GM23338 (cell line): ENCODE data around the gene MEGF9. TPM values are rescaled to one million over a fixed set of nuclear protein-coding genes. Genes with fewer than 3 reads are reported as not detected.
"Not testable (repeated sequence)": the region's sequence is repeated elsewhere in the genome, so short reads cannot be mapped to it uniquely, and the experiment has no call there.

Source experiments
- ATAC-seq: fragments of 200-7000 bp; cut with Tn5 transposase; 3 replicates; pipeline ENCODE4 v1.9.1; 2020
- DNase-seq: peaks from one replicate; pipeline ENCODE4 v3.0.0-alpha.2; 2015; ENCODE audit warnings: low spot score
- H2AFZ ChIP-seq: fragments of 200-600 bp; sonication (generic); 2 replicates; pipeline ENCODE4 v1.8.0; 2016; ENCODE audit warnings: antibody characterized with exemption, mild to moderate bottlenecking, moderate library complexity
- H3F3A ChIP-seq: fragments of 200-600 bp; sonication (generic); replicated peaks from 2 replicates; pipeline ENCODE4 v1.8.0; 2017; ENCODE audit warnings: antibody characterized with exemption, mixed run types, low read depth
- H3K27ac ChIP-seq: fragments of 200-600 bp; sonication (generic); 2 replicates; pipeline ENCODE4 v1.6.1; 2016; ENCODE audit warnings: low read depth
- H3K27me3 ChIP-seq: fragments of 200-600 bp; sonication (generic); 2 replicates; pipeline ENCODE4 v1.8.0; 2016; ENCODE audit warnings: mild to moderate bottlenecking, mixed run types, moderate library complexity; ENCODE audit not compliant: insufficient read depth
- H3K36me3 ChIP-seq: fragments of 200-600 bp; sonication (generic); 2 replicates; pipeline ENCODE4 v1.8.0; 2016; ENCODE audit warnings: mild to moderate bottlenecking; ENCODE audit not compliant: insufficient read depth
- H3K4me1 ChIP-seq: fragments of 200-600 bp; sonication (generic); 2 replicates; pipeline ENCODE4 v1.8.0; 2016; ENCODE audit warnings: mild to moderate bottlenecking, moderate library complexity; ENCODE audit not compliant: insufficient read depth
- H3K4me2 ChIP-seq: fragments of 200-600 bp; sonication (generic); 2 replicates; pipeline ENCODE4 v1.7.1; 2017; ENCODE audit warnings: mixed run types
- H3K4me3 ChIP-seq: fragments of 200-600 bp; sonication (generic); 2 replicates; pipeline ENCODE4 v1.6.1; 2016; ENCODE audit warnings: mixed run types
- H3K79me2 ChIP-seq: fragments of 200-600 bp; sonication (generic); replicated peaks from 2 replicates; pipeline ENCODE4 v1.8.0; 2017; ENCODE audit warnings: mild to moderate bottlenecking; ENCODE audit not compliant: insufficient read depth
- H3K9me2 ChIP-seq: fragments of 200-600 bp; sonication (generic); 2 replicates; pipeline ENCODE4 v1.8.0; 2017; ENCODE audit not compliant: insufficient read depth
- H4K20me1 ChIP-seq: fragments of 200-600 bp; sonication (generic); replicated peaks from 2 replicates; pipeline ENCODE4 v1.8.0; 2017; ENCODE audit warnings: mild to moderate bottlenecking; ENCODE audit not compliant: insufficient read depth
- H3K27ac Mint-ChIP-seq: 2 replicates; pipeline ENCODE4 v1.8.0; 2020; ENCODE audit warnings: inconsistent platforms, mild to moderate bottlenecking, moderate library complexity, mixed read lengths
- H3K27me3 Mint-ChIP-seq: 3 replicates; pipeline ENCODE4 v1.8.0; 2022; ENCODE audit warnings: low read depth, mild to moderate bottlenecking, moderate library complexity, mixed read lengths, inconsistent platforms; ENCODE audit not compliant: insufficient read depth, poor library complexity
- H3K36me3 Mint-ChIP-seq: 3 replicates; pipeline ENCODE4 v1.8.0; 2021; ENCODE audit warnings: low read depth, mild to moderate bottlenecking, inconsistent platforms, moderate library complexity, mixed read lengths
- H3K4me1 Mint-ChIP-seq: 3 replicates; pipeline ENCODE4 v1.8.0; 2020; ENCODE audit warnings: mild to moderate bottlenecking, inconsistent platforms, mixed read lengths
- H3K4me3 Mint-ChIP-seq: 3 replicates; pipeline ENCODE4 v1.8.0; 2021; ENCODE audit warnings: moderate library complexity, mild to moderate bottlenecking, inconsistent platforms, mixed read lengths
- H3K9me3 Mint-ChIP-seq: 3 replicates; pipeline ENCODE4 v1.8.0; 2020; ENCODE audit warnings: moderate library complexity, mild to moderate bottlenecking, inconsistent platforms, mixed read lengths
- JUNB ChIP-seq: IDR thresholded peaks from one replicate; pipeline ENCODE4 v1.6.1; 2016; ENCODE audit warnings: antibody characterized with exemption; ENCODE audit not compliant: unreplicated experiment
- STAT1 ChIP-seq: IDR thresholded peaks from one replicate; pipeline ENCODE4 v1.6.1; 2016; ENCODE audit warnings: antibody characterized with exemption; ENCODE audit not compliant: unreplicated experiment
- ZNF462 ChIP-seq: fragments of 250-450 bp; sonication (Bioruptor Pico); IDR thresholded peaks from 2 replicates; pipeline ENCODE4 v1.5.0; 2020; ENCODE audit warnings: mild to moderate bottlenecking, moderate library complexity
- polyA plus RNA-seq: library from polyadenylated mRNA; unstranded; fragments of >200 nt; fragmentation: Nextera tagmentation; extraction: Ambion mirVana; gene quantifications from 2 replicates; pipeline ENCODE4 v1.2.1, GENCODE V29; 2016
- total RNA-seq: library from RNA; depleted of rRNA; stranded (reverse); fragments of >200 nt; shearing (Covaris generic); gene quantifications from 2 replicates; pipeline ENCODE4 v1.2.3, GENCODE V29; 2014

The MEGF9 gene
- total and polyA plus RNA-seq, 2 experiments from 2014 or later: 0.87 to 1.6 TPM

- not testable (repeated sequence) for H2AFZ ChIP-seq, H3K4me3 ChIP-seq, H3K4me1 ChIP-seq, H3K36me3 Mint-ChIP-seq, H3K27me3 Mint-ChIP-seq, H3K79me2 ChIP-seq, H3K27ac ChIP-seq, H3K9me2 ChIP-seq, H3K27me3 ChIP-seq, H3F3A ChIP-seq, H4K20me1 ChIP-seq, H3K4me1 Mint-ChIP-seq, H3K27ac Mint-ChIP-seq, H3K4me2 ChIP-seq, DNase-seq, H3K9me3 Mint-ChIP-seq, H3K4me3 Mint-ChIP-seq, H3K36me3 ChIP-seq, ATAC-seq
Measured at GRCh38 chr9:120628925-120629497, 85.3 kb downstream of the MEGF9 start.

- H3K79me2 ChIP-seq: no peaks in the 10 kb centered on the region
- H4K20me1 ChIP-seq: no peaks in the 10 kb centered on the region
- DNase-seq: no peak
- Mint-ChIP-seq H3K4me1 (peaks cover 5% of the 10 kb centered on the region; the same call in 2 of the 3 replicates), H3K4me3 (no peak overlapping the region), H3K36me3 (no peaks in the 10 kb centered on the region), H3K27me3 (peaks cover 5% of the 10 kb centered on the region), H3K9me3 (no peaks in the 10 kb centered on the region), H3K27ac (no peak overlapping the region)
- no peaks in the 10 kb centered on the region for H3F3A ChIP-seq
- no peaks in the 10 kb centered on the region for H3K9me2 ChIP-seq
- no peaks in the 10 kb centered on the region for H3K4me1 ChIP-seq
- H3K27ac ChIP-seq: no peak overlapping the region
- H3K27me3 ChIP-seq: no peaks in the 10 kb centered on the region
- no peak for ATAC-seq
- TF ChIP-seq ZNF462 (no peak), JUNB (no peak), STAT1 (no peak)
- H3K4me3 ChIP-seq: no peak overlapping the region
- H2AFZ ChIP-seq: no peak overlapping the region
- H3K4me2 ChIP-seq: no peak overlapping the region
- no peaks in the 10 kb centered on the region for H3K36me3 ChIP-seq
Measured at GRCh38 chr9:120628207-120628924, 85.9 kb downstream of the MEGF9 start.
